HEK293 (cell line): ENCODE results near the gene CACNB2.

Experiments
- CTCF ChIP-seq: fragments of 450-650 bp; formaldehyde crosslinking; IDR thresholded peaks from 2 replicates; pipeline ENCODE4 v1.5.1; 2016; ENCODE audit warnings: missing biosample characterization, missing genetic modification characterization
- KLF10 ChIP-seq: fragments of 450-650 bp; IDR thresholded peaks from 2 replicates; pipeline ENCODE4 v1.5.1; 2018; ENCODE audit warnings: missing biosample characterization, mild to moderate bottlenecking, missing genetic modification characterization
- ZNF544 ChIP-seq: fragments of 450-650 bp; formaldehyde crosslinking; IDR thresholded peaks from 2 replicates; pipeline ENCODE4 v1.5.0; 2017; ENCODE audit warnings: missing biosample characterization, missing genetic modification characterization
- ZNF629 ChIP-seq: fragments of 450-650 bp; formaldehyde crosslinking; IDR thresholded peaks from 2 replicates; pipeline ENCODE4 v1.5.1; 2017; ENCODE audit warnings: missing biosample characterization, missing genetic modification characterization
- TF ChIP-seq, protein P1 (sequence below): fragments of 450-650 bp; formaldehyde crosslinking; IDR thresholded peaks from 2 replicates; pipeline ENCODE4 v1.5.1; 2016; ENCODE audit warnings: missing biosample characterization, missing genetic modification characterization

GRCh38 chr10:18565006-18565405 is 424.8 kb downstream of the CACNB2 start:
- TF ChIP-seq CTCF (tag by site-specific recombination): no peak
- no peak for TF ChIP-seq ZNF544 (tag by site-specific recombination)
- TF ChIP-seq, protein P1, sequence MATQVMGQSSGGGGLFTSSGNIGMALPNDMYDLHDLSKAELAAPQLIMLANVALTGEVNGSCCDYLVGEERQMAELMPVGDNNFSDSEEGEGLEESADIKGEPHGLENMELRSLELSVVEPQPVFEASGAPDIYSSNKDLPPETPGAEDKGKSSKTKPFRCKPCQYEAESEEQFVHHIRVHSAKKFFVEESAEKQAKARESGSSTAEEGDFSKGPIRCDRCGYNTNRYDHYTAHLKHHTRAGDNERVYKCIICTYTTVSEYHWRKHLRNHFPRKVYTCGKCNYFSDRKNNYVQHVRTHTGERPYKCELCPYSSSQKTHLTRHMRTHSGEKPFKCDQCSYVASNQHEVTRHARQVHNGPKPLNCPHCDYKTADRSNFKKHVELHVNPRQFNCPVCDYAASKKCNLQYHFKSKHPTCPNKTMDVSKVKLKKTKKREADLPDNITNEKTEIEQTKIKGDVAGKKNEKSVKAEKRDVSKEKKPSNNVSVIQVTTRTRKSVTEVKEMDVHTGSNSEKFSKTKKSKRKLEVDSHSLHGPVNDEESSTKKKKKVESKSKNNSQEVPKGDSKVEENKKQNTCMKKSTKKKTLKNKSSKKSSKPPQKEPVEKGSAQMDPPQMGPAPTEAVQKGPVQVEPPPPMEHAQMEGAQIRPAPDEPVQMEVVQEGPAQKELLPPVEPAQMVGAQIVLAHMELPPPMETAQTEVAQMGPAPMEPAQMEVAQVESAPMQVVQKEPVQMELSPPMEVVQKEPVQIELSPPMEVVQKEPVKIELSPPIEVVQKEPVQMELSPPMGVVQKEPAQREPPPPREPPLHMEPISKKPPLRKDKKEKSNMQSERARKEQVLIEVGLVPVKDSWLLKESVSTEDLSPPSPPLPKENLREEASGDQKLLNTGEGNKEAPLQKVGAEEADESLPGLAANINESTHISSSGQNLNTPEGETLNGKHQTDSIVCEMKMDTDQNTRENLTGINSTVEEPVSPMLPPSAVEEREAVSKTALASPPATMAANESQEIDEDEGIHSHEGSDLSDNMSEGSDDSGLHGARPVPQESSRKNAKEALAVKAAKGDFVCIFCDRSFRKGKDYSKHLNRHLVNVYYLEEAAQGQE (tag by site-specific recombination): no peak
- no peak for TF ChIP-seq ZNF629 (tag by site-specific recombination)
- no peak for TF ChIP-seq KLF10 (tag by site-specific recombination)
